NCI-H1048 (cell line): ENCODE measurements around the gene TMEM214.

Experiments used
- DNase-seq: peaks from one replicate; lab custom pipeline; 2025; lab: John Stamatoyannopoulos, UW

The TMEM214 gene

GRCh38 chr2:27085062-27085672 is 52.4 kb downstream of the TMEM214 start:
- no peak for DNase-seq

- DNase-seq = no peak
These were observed 52.9 kb downstream of the TMEM214 start for GRCh38 chr2:27085673-27086089.

GRCh38 chr2:27086090-27086723 is 53.4 kb downstream of the TMEM214 start:
- DNase-seq = peak; percentile 74

- DNase-seq = no peak
These were observed 54.2 kb downstream of the TMEM214 start, which contains the start of gene KHK for GRCh38 chr2:27086724-27087593. Gene KHK (plus strand): TSS chr2:27086772. CDS start chr2:27087260, 488 bp downstream.

- DNase-seq = no peak
These were observed 55.2 kb downstream of the TMEM214 start for GRCh38 chr2:27087823-27088410.

- DNase-seq = no peak
These were observed 55.9 kb downstream of the TMEM214 start for GRCh38 chr2:27088634-27089033.

- DNase-seq = no peak
These were observed 56.6 kb downstream of the TMEM214 start for GRCh38 chr2:27089111-27089954.
